H9 (cell line): ENCODE results near the gene TDRD3. TPM values are rescaled to one million over a fixed set of nuclear protein-coding genes. Genes with fewer than 3 reads are reported as not detected.

ENCODE experiments used
- DNase-seq: peaks from one replicate; pipeline ENCODE4 v3.0.0-alpha.2; 2017
- H2AFZ ChIP-seq: one replicate; pipeline ENCODE4 v1.6.1; 2013; ENCODE audit warnings: mild to moderate bottlenecking, low read length, control low read depth, moderate library complexity
- H2AK5ac ChIP-seq: 2 replicates; pipeline ENCODE4 v1.6.1; 2013; ENCODE audit warnings: low read length, control low read depth, mixed read lengths; ENCODE audit not compliant: insufficient read length
- H2BK120ac ChIP-seq: one replicate; pipeline ENCODE4 v1.6.1; 2013; ENCODE audit warnings: low read depth, mild to moderate bottlenecking, low read length, control low read depth, inconsistent platforms; ENCODE audit not compliant: poor library complexity, severe bottlenecking
- H2BK12ac ChIP-seq: 2 replicates; pipeline ENCODE4 v1.6.1; 2013; ENCODE audit warnings: low read length, control low read depth, mixed read lengths, low read depth; ENCODE audit not compliant: insufficient read length
- H2BK15ac ChIP-seq: 2 replicates; pipeline ENCODE4 v1.6.1; 2013; ENCODE audit warnings: low read depth, low read length, control low read depth
- H2BK20ac ChIP-seq: one replicate; pipeline ENCODE4 v1.6.1; 2013; ENCODE audit warnings: low read depth, mild to moderate bottlenecking, low read length, control low read depth, inconsistent platforms; ENCODE audit not compliant: poor library complexity, severe bottlenecking
- H2BK5ac ChIP-seq: 2 replicates; pipeline ENCODE4 v1.6.1; 2013; ENCODE audit warnings: low read length, control low read depth, mixed read lengths; ENCODE audit not compliant: insufficient read length
- H3K14ac ChIP-seq: 2 replicates; pipeline ENCODE4 v1.6.1; 2013; ENCODE audit warnings: low read length, control low read depth; ENCODE audit not compliant: insufficient read depth
- H3K18ac ChIP-seq: 2 replicates; pipeline ENCODE4 v1.6.1; 2013; ENCODE audit warnings: low read depth, mild to moderate bottlenecking, mixed read lengths, low read length, control low read depth; ENCODE audit not compliant: insufficient read length
- H3K23ac ChIP-seq: 2 replicates; pipeline ENCODE4 v1.6.1; 2013; ENCODE audit warnings: low read length, control low read depth, mixed read lengths, low read depth; ENCODE audit not compliant: insufficient read length
- H3K23me2 ChIP-seq: 2 replicates; pipeline ENCODE4 v1.6.1; 2013; ENCODE audit warnings: low read depth, mild to moderate bottlenecking, mixed read lengths, low read length, control low read depth; ENCODE audit not compliant: insufficient read length, poor library complexity, severe bottlenecking
- H3K27ac ChIP-seq: 2 replicates; pipeline ENCODE4 v1.5.1; 2013; ENCODE audit warnings: low read length, control low read depth, mixed read lengths, low read depth; ENCODE audit not compliant: insufficient read length
- H3K27me3 ChIP-seq: 2 replicates; pipeline ENCODE4 v1.6.1; 2013; ENCODE audit warnings: low read length, control low read depth, inconsistent platforms; ENCODE audit not compliant: insufficient read depth
- H3K4ac ChIP-seq: 2 replicates; pipeline ENCODE4 v1.6.1; 2013; ENCODE audit warnings: low read depth, mild to moderate bottlenecking, control low read depth, inconsistent platforms, low read length, moderate library complexity
- H3K4me1 ChIP-seq: 2 replicates; pipeline ENCODE4 v1.6.1; 2013; ENCODE audit warnings: low read length, control low read depth, inconsistent platforms; ENCODE audit not compliant: insufficient read depth
- H3K4me2 ChIP-seq: 2 replicates; pipeline ENCODE4 v1.6.1; 2013; ENCODE audit warnings: low read length, control low read depth, mixed read lengths; ENCODE audit not compliant: insufficient read length, insufficient read depth
- H3K56ac ChIP-seq: 2 replicates; pipeline ENCODE4 v1.6.1; 2013; ENCODE audit warnings: low read depth, mild to moderate bottlenecking, mixed read lengths, low read length, control low read depth; ENCODE audit not compliant: insufficient read length
- H3K79me1 ChIP-seq: 2 replicates; pipeline ENCODE4 v1.6.1; 2013; ENCODE audit warnings: low read depth, mild to moderate bottlenecking, moderate library complexity, low read length, control low read depth, inconsistent platforms; ENCODE audit not compliant: insufficient read depth, poor library complexity, severe bottlenecking
- H3K79me2 ChIP-seq: 2 replicates; pipeline ENCODE4 v1.6.1; 2013; ENCODE audit warnings: low read length, control low read depth, inconsistent platforms; ENCODE audit not compliant: insufficient read depth
- H3K9ac ChIP-seq: 2 replicates; pipeline ENCODE4 v1.6.1; 2013; ENCODE audit warnings: low read length, control low read depth, mixed read lengths; ENCODE audit not compliant: insufficient read length; ENCODE audit errors: extremely low read depth
- H3K9me3 ChIP-seq: one replicate; pipeline ENCODE4 v1.6.1; 2013; ENCODE audit warnings: low read depth, low read length, inconsistent platforms; ENCODE audit not compliant: control insufficient read depth
- H3T11ph ChIP-seq: one replicate; pipeline ENCODE4 v1.6.1; 2013; ENCODE audit warnings: mild to moderate bottlenecking, low read length, control low read depth, inconsistent platforms
- H4K20me1 ChIP-seq: one replicate; pipeline ENCODE4 v1.6.1; 2013; ENCODE audit not compliant: control insufficient read depth, insufficient read length, insufficient read depth
- H4K5ac ChIP-seq: 2 replicates; pipeline ENCODE4 v1.6.1; 2013; ENCODE audit warnings: low read depth, mild to moderate bottlenecking, mixed read lengths, low read length, control low read depth; ENCODE audit not compliant: insufficient read length
- H4K8ac ChIP-seq: replicated peaks from 2 replicates; pipeline ENCODE4 v1.6.1; 2013; ENCODE audit warnings: low read length, control low read depth, mixed read lengths, low read depth; ENCODE audit not compliant: insufficient read length
- H4K91ac ChIP-seq: 2 replicates; pipeline ENCODE4 v1.6.1; 2013; ENCODE audit warnings: low read depth, mild to moderate bottlenecking, moderate library complexity, mixed read lengths, low read length, control low read depth; ENCODE audit not compliant: insufficient read length
- H3K27ac Mint-ChIP-seq, 3 experiments: 2 replicates in 2 of 3; 3 replicates in 1 of 3; pipeline ENCODE4 v1.8.0; 2020 to 2021; ENCODE audit warnings: mixed read lengths in 3 of 3, mild to moderate bottlenecking in 1 of 3, moderate library complexity in 1 of 3
- H3K27me3 Mint-ChIP-seq: 2 replicates; pipeline ENCODE4 v1.8.0; 2021; ENCODE audit warnings: low read depth, mild to moderate bottlenecking, moderate library complexity, mixed read lengths
- H3K36me3 Mint-ChIP-seq, 3 experiments: 2 replicates in 2 of 3; 3 replicates in 1 of 3; pipeline ENCODE4 v1.8.0; 2020 to 2021; ENCODE audit warnings: low read depth in 3 of 3, mixed read lengths in 3 of 3; ENCODE audit not compliant: insufficient read depth in 1 of 3
- H3K4me1 Mint-ChIP-seq, 2 experiments: 2 replicates each; pipeline ENCODE4 v1.8.0; 2020; ENCODE audit warnings: mixed read lengths in 2 of 2
- H3K4me3 Mint-ChIP-seq, 2 experiments: 2 replicates in 1 of 2; 3 replicates in 1 of 2; pipeline ENCODE4 v1.8.0; 2020 to 2021; ENCODE audit warnings: mild to moderate bottlenecking in 2 of 2, mixed read lengths in 2 of 2, moderate library complexity in 1 of 2
- H3K9me3 Mint-ChIP-seq, 2 experiments: 2 replicates in 1 of 2; 3 replicates in 1 of 2; pipeline ENCODE4 v1.8.0; 2020; ENCODE audit warnings: mild to moderate bottlenecking in 2 of 2, mixed read lengths in 2 of 2, moderate library complexity in 1 of 2
- CTCF ChIP-seq: fragments of 200-600 bp; sonication (generic); conservative IDR thresholded peaks from 3 replicates; pipeline ENCODE4 v1.8.0; 2021; ENCODE audit warnings: antibody characterized with exemption, mild to moderate bottlenecking
- WGBS: extraction: QIAGEN DNeasy Blood & Tissue Kit; methylation state at CpG from one replicate; pipeline ENCODE4 v1.1.7; 2013; ENCODE audit warnings: missing lambda C conversion rate, low lambda C conversion rate, mixed read lengths; ENCODE audit not compliant: insufficient read length; ENCODE audit errors: extremely low coverage; 5-methylcytosine and 5-hydroxymethylcytosine counted together
- total RNA-seq: library from RNA; stranded (reverse); gene quantifications from 2 replicates; pipeline ENCODE4 v1.2.1, GENCODE V29; 2021

Gene TDRD3
- total RNA-seq, 1 experiment from 2014 or later = 16.1 TPM

GRCh38 chr13:60494296-60494695 lies 97.3 kb downstream of the TDRD3 start:
- DNase-seq = no peak
- H2BK20ac ChIP-seq = no peak overlapping the region
- no peaks in the 10 kb centered on the region for H3K27me3 Mint-ChIP-seq
- no peak overlapping the region for H3K27ac ChIP-seq
- no peak overlapping the region for H3K4me2 ChIP-seq
- peaks cover 12 to 13% of the 10 kb centered on the region in 2 experiments for H3K4me1 Mint-ChIP-seq
- H3K4ac ChIP-seq = no peak overlapping the region
- no peak overlapping the region for H2BK120ac ChIP-seq
- peaks cover 46 to 57% (median 47%) of the 10 kb centered on the region in 3 experiments for H3K36me3 Mint-ChIP-seq
- H3K27ac Mint-ChIP-seq = peak overlapping the region in 2 of 3 experiments; percentile 12 to 76; a peak in 2 of 7 replicates
- H2BK5ac ChIP-seq = no peak overlapping the region
- no peak for TF ChIP-seq CTCF
- no peak overlapping the region for H2BK12ac ChIP-seq
- WGBS = no CpG with 5 or more reads among the region's 1 CpG
- no peak overlapping the region for H3K18ac ChIP-seq
- no peak overlapping the region for H2AK5ac ChIP-seq
- H2BK15ac ChIP-seq = no peak overlapping the region
- peak overlapping the region in 1 of 2 experiments; percentile 6; a peak in 1 of 5 replicates for H3K4me3 Mint-ChIP-seq
- no peaks in the 10 kb centered on the region for H3K4me1 ChIP-seq
- no peaks in the 10 kb centered on the region for H4K20me1 ChIP-seq
- no peak overlapping the region for H2AFZ ChIP-seq
- H3K56ac ChIP-seq = no peak overlapping the region
- no peaks in the 10 kb centered on the region for H3K27me3 ChIP-seq
- no peaks in the 10 kb centered on the region for H3K79me1 ChIP-seq
- no peak overlapping the region for H4K91ac ChIP-seq
- no peak overlapping the region for H4K5ac ChIP-seq
- no peak overlapping the region for H3T11ph ChIP-seq
- no peak overlapping the region for H3K23ac ChIP-seq
- H4K8ac ChIP-seq = no peak overlapping the region
- peaks cover 4% of the 10 kb centered on the region for H3K9me3 ChIP-seq
- H3K14ac ChIP-seq = no peak overlapping the region
- H3K9ac ChIP-seq = no peak overlapping the region
- H3K79me2 ChIP-seq = no peaks in the 10 kb centered on the region
- H3K23me2 ChIP-seq = no peaks in the 10 kb centered on the region
- peaks cover 11 to 41% of the 10 kb centered on the region in 2 experiments; a peak in 4 of 5 replicates for H3K9me3 Mint-ChIP-seq
